Panc1 (cell line): Measurements from ENCODE around the gene SWI5. TPM values are rescaled to one million over a fixed set of nuclear protein-coding genes. Genes with fewer than 3 reads are reported as not detected.

Experiments
- ATAC-seq: fragments of 200-7000 bp; cut with Tn5 transposase; 2 replicates; pipeline ENCODE4 v1.9.1; 2020; ENCODE audit warnings: mild to moderate bottlenecking, moderate library complexity
- BruUV-seq: library from RNA; stranded (reverse); fragments of 400-500 nt; replicated peaks from 2 replicates; lab custom pipeline; 2021; lab: Mats Ljungman, UMichigan
- CTCF ChIA-PET: fragments of 300-600 bp; sonication (Branson Sonifier 250); formaldehyde crosslinking; loops from one replicate; lab custom pipeline; 2022; ENCODE audit warnings: antibody characterized with exemption; lab: Charles Lee
- POLR2A ChIA-PET: fragments of 300-600 bp; sonication (Branson Sonifier 250); formaldehyde crosslinking; loops from one replicate; lab custom pipeline; 2022; ENCODE audit warnings: antibody characterized with exemption; lab: Charles Lee
- DNase-seq: peaks from one replicate; pipeline ENCODE4 v3.0.0-alpha.2; 2010; ENCODE audit warnings: low read depth, low spot score
- H3K27ac ChIP-seq: 2 replicates; pipeline ENCODE4 v1.5.1; 2011; ENCODE audit warnings: mild to moderate bottlenecking, low read length, inconsistent platforms
- H3K27me3 ChIP-seq: fragments of 200-500 bp; sonication (Bioruptor generic); 2 replicates; pipeline ENCODE4 v1.6.0; 2014; ENCODE audit warnings: low read length, inconsistent platforms; ENCODE audit not compliant: control insufficient read depth, insufficient read depth
- H3K36me3 ChIP-seq: fragments of 200-500 bp; sonication (Bioruptor generic); 2 replicates; pipeline ENCODE4 v1.5.1; 2014; ENCODE audit warnings: inconsistent platforms, mild to moderate bottlenecking, low read length, moderate library complexity; ENCODE audit not compliant: control insufficient read depth, insufficient read depth
- H3K4me1 ChIP-seq: 2 replicates; pipeline ENCODE4 v1.5.1; 2011; ENCODE audit warnings: inconsistent platforms, mild to moderate bottlenecking, low read length, moderate library complexity; ENCODE audit not compliant: control insufficient read depth, insufficient read depth
- H3K4me3 ChIP-seq, 2 experiments: 2 replicates each; pipeline ENCODE4 v1.5.1; 2011 to 2012; ENCODE audit warnings: low read depth in 2 of 2, low read length in 2 of 2, mild to moderate bottlenecking in 2 of 2, inconsistent platforms in 1 of 2, moderate library complexity in 1 of 2
- H3K9me3 ChIP-seq: fragments of 200-500 bp; sonication (Bioruptor generic); 2 replicates; pipeline ENCODE4 v1.5.1; 2014; ENCODE audit warnings: low read depth, mild to moderate bottlenecking, inconsistent platforms, low read length, moderate library complexity; ENCODE audit not compliant: control insufficient read depth, insufficient read depth
- POLR2AphosphoS5 ChIP-seq: IDR thresholded peaks from 2 replicates; pipeline ENCODE4 v1.6.1; 2012; ENCODE audit warnings: mild to moderate bottlenecking, low read depth, low read length, moderate library complexity
- REST ChIP-seq, 2 experiments: IDR thresholded peaks; 2 replicates each; pipeline ENCODE4 v1.6.1; 2011 to 2012; ENCODE audit warnings: low read depth in 2 of 2, control low read depth in 1 of 2, low read length in 1 of 2, mild to moderate bottlenecking in 1 of 2, moderate library complexity in 1 of 2; ENCODE audit not compliant: insufficient read depth in 1 of 2
- SIN3A ChIP-seq: IDR thresholded peaks from 2 replicates; pipeline ENCODE4 v1.6.1; 2012; ENCODE audit warnings: low read depth, mild to moderate bottlenecking, low read length, moderate library complexity, borderline replicate concordance; ENCODE audit not compliant: insufficient read depth
- TCF7L2 ChIP-seq: IDR thresholded peaks from 2 replicates; pipeline ENCODE4 v1.6.1; 2011; ENCODE audit warnings: mild to moderate bottlenecking, low read depth, low read length, inconsistent platforms
- in situ Hi-C: cut with HindIII; loops from 2 replicates; pipeline ENCODE4 v1.10.0; 2016; ENCODE audit warnings: low sequenced_read_pairs, low pct_unique_long_range_greater_than_20kb
- intact Hi-C: fragments of 100-400 bp; cut with micrococcal nuclease; formaldehyde crosslinking; loops from one replicate; pipeline ENCODE4 v1.10.0; 2022; ENCODE audit not compliant: unreplicated experiment
- total RNA-seq: library from RNA; stranded (reverse); gene quantifications from one replicate; pipeline ENCODE4 v1.2.1, GENCODE V29; 2021; ENCODE audit not compliant: unreplicated experiment
- TF ChIP-seq, protein P1 (sequence below): fragments of 450-650 bp; IDR thresholded peaks from 2 replicates; pipeline ENCODE4 v1.5.1; 2017; ENCODE audit warnings: mild to moderate bottlenecking

SWI5 gene
- total RNA-seq, 1 experiment from 2014 or later = 28.3 TPM

DNA sequence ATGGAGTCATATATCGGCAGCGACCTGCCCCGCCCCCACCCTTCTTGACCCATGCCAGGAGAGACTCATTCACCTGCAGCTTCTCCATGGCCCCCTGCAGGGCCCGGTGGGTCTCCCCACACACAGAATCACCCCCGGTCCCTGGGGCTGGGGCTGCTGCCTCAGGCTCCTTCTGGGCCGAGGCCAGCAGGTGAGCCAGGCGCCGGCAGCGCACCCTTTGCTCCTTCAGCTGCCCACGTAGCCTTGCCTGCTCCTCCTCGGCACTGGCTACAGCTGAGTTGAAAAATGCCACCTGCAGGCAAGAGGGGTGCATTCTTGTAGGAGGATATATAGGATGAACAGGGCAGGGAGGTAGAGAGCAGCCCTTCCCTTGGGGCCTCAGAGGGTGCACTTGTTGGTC is 18.2 kb upstream of the SWI5 start:
- H3K36me3 ChIP-seq = no peaks in the 10 kb centered on the region
- H3K4me3 ChIP-seq = no peak overlapping the region
- intact Hi-C loops (no loop called here), in situ Hi-C loops (no loop called here)
- no peaks in the 10 kb centered on the region for H3K27me3 ChIP-seq
- TF ChIP-seq TCF7L2 (no peak), POLR2AphosphoS5 (no peak), SIN3A (no peak), REST (IDR thresholded peaks at IDR 0.05; ENCODE audit: insufficient read depth in 1 of 2, low read depth in 2 of 2, low read length in 1 of 2) (no peak)
- TF ChIP-seq, protein P1, sequence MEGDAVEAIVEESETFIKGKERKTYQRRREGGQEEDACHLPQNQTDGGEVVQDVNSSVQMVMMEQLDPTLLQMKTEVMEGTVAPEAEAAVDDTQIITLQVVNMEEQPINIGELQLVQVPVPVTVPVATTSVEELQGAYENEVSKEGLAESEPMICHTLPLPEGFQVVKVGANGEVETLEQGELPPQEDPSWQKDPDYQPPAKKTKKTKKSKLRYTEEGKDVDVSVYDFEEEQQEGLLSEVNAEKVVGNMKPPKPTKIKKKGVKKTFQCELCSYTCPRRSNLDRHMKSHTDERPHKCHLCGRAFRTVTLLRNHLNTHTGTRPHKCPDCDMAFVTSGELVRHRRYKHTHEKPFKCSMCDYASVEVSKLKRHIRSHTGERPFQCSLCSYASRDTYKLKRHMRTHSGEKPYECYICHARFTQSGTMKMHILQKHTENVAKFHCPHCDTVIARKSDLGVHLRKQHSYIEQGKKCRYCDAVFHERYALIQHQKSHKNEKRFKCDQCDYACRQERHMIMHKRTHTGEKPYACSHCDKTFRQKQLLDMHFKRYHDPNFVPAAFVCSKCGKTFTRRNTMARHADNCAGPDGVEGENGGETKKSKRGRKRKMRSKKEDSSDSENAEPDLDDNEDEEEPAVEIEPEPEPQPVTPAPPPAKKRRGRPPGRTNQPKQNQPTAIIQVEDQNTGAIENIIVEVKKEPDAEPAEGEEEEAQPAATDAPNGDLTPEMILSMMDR = no peak
- ChIA-PET CTCF (no interaction called here), POLR2A (no interaction called here)
- H3K27ac ChIP-seq = no peak overlapping the region
- no peaks in the 10 kb centered on the region for H3K9me3 ChIP-seq
- no TSS peak for BruUV-seq
- no peak for ATAC-seq
- H3K4me1 ChIP-seq = no peaks in the 10 kb centered on the region
- DNase-seq = no peak

DNA sequence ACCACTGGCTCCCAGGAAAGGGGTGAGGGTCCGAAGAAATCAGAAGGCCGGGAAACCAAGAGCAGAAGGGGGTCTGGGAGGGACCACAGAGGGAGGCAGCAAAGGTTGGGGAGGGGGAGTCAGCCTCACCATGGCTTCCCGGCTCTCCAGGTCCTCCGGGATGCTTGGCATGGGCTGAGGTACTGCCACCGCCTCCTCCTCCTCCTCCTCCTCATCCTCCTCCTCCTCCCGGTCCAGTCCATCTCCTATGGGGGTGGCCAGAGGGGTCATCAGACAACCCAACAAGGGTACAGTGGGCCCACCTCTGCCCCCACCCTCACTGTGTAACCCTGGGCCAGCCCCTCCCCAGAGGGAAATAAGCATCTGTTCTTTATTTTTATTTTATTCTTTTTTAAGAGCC is 17.8 kb upstream of the SWI5 start:
- Histone ChIP-seq H3K27me3 (no peaks in the 10 kb centered on the region), H3K9me3 (no peaks in the 10 kb centered on the region), H3K4me1 (no peaks in the 10 kb centered on the region), H3K27ac (no peak overlapping the region), H3K36me3 (no peaks in the 10 kb centered on the region), H3K4me3 (no peak overlapping the region)
- BruUV-seq = no TSS peak
- DNase-seq = no peak
- ChIA-PET CTCF (no interaction called here), POLR2A (no interaction called here)
- intact Hi-C loops = no loop called here
- in situ Hi-C loops = no loop called here
- no peak for ATAC-seq
- TF ChIP-seq SIN3A (no peak), REST (IDR thresholded peaks at IDR 0.05; ENCODE audit: insufficient read depth in 1 of 2, low read depth in 2 of 2, low read length in 1 of 2) (no peak), TCF7L2 (no peak), POLR2AphosphoS5 (no peak)
- TF ChIP-seq, protein P1 = no peak
